GM23248 (cell line): ENCODE results near the gene ABR. TPM values are rescaled to one million over a fixed set of nuclear protein-coding genes. Genes with fewer than 3 reads are reported as not detected.

Source experiments
- DNase-seq: peaks from one replicate; pipeline ENCODE4 v3.0.0-alpha.2; 2015
- H2AFZ ChIP-seq: fragments of 200-600 bp; sonication (generic); 2 replicates; pipeline ENCODE4 v1.6.1; 2016; ENCODE audit warnings: antibody characterized with exemption
- H3F3A ChIP-seq: fragments of 200-600 bp; sonication (generic); 2 replicates; pipeline ENCODE4 v1.6.1; 2016; ENCODE audit warnings: mild to moderate bottlenecking, antibody characterized with exemption, mixed run types; ENCODE audit not compliant: insufficient read depth
- H3K27ac ChIP-seq: fragments of 200-600 bp; sonication (generic); 2 replicates; pipeline ENCODE4 v1.5.1; 2016; ENCODE audit warnings: mild to moderate bottlenecking
- H3K27me3 ChIP-seq: fragments of 200-600 bp; sonication (generic); replicated peaks from 2 replicates; pipeline ENCODE4 v1.6.1; 2016; ENCODE audit warnings: mild to moderate bottlenecking; ENCODE audit not compliant: insufficient read depth
- H3K36me3 ChIP-seq: fragments of 200-600 bp; sonication (generic); 2 replicates; pipeline ENCODE4 v1.6.1; 2016; ENCODE audit warnings: low read depth, mild to moderate bottlenecking
- H3K4me1 ChIP-seq: fragments of 200-600 bp; sonication (generic); 2 replicates; pipeline ENCODE4 v1.6.1; 2016; ENCODE audit warnings: mild to moderate bottlenecking; ENCODE audit not compliant: insufficient read depth
- H3K4me2 ChIP-seq: fragments of 200-600 bp; sonication (generic); one replicate; pipeline ENCODE4 v1.6.1; 2016; ENCODE audit warnings: mild to moderate bottlenecking; ENCODE audit not compliant: unreplicated experiment
- H3K4me3 ChIP-seq: fragments of 200-600 bp; sonication (generic); 2 replicates; pipeline ENCODE4 v1.5.1; 2016; ENCODE audit warnings: mild to moderate bottlenecking
- H3K79me2 ChIP-seq: fragments of 200-600 bp; sonication (generic); 2 replicates; pipeline ENCODE4 v1.6.1; 2016; ENCODE audit warnings: mild to moderate bottlenecking; ENCODE audit not compliant: insufficient read depth
- H3K9ac ChIP-seq: fragments of 200-600 bp; sonication (generic); 2 replicates; pipeline ENCODE4 v1.6.1; 2016; ENCODE audit warnings: mild to moderate bottlenecking
- H3K9me2 ChIP-seq: fragments of 200-600 bp; sonication (generic); 2 replicates; pipeline ENCODE4 v1.6.1; 2016; ENCODE audit warnings: mixed run types, mild to moderate bottlenecking, moderate library complexity; ENCODE audit not compliant: insufficient read depth
- H3K9me3 ChIP-seq: fragments of 200-600 bp; sonication (generic); one replicate; pipeline ENCODE4 v1.6.1; 2017; ENCODE audit warnings: low read depth
- H4K20me1 ChIP-seq: fragments of 200-600 bp; sonication (generic); 2 replicates; pipeline ENCODE4 v1.6.0; 2016; ENCODE audit not compliant: insufficient read depth
- EZH2 ChIP-seq: fragments of 200-600 bp; sonication (generic); IDR thresholded peaks from 2 replicates; pipeline ENCODE4 v1.6.1; 2018; ENCODE audit warnings: antibody characterized with exemption, mild to moderate bottlenecking; ENCODE audit not compliant: insufficient read depth, poor library complexity, severe bottlenecking
- EZH2phosphoT487 ChIP-seq: fragments of 200-600 bp; sonication (generic); IDR thresholded peaks from 2 replicates; pipeline ENCODE4 v1.6.1; 2018; ENCODE audit warnings: antibody characterized with exemption, moderate library complexity, mild to moderate bottlenecking, low read depth; ENCODE audit not compliant: insufficient read depth
- WGBS, 2 experiments: methylation state at CpG; one replicate each; pipeline ENCODE4 v1.1.6; 2015 to 2017; ENCODE audit warnings: low lambda C conversion rate in 2 of 2, low coverage in 1 of 2; ENCODE audit errors: missing lambda C conversion rate in 2 of 2; 5-methylcytosine and 5-hydroxymethylcytosine counted together
- in situ Hi-C: fragments of 300-500 bp; cut with MboI; formaldehyde crosslinking; loops from 2 replicates; pipeline ENCODE4 v1.15.0; 2020
- polyA plus RNA-seq: library from polyadenylated mRNA; unstranded; fragments of >200 nt; fragmentation: Nextera tagmentation; extraction: Ambion mirVana; gene quantifications from 2 replicates; pipeline ENCODE4 v1.2.1, GENCODE V29; 2016
- total RNA-seq: library from RNA; depleted of rRNA; stranded (reverse); fragments of >200 nt; shearing (Covaris generic); gene quantifications from 2 replicates; pipeline ENCODE4 v1.2.3, GENCODE V29; 2014

The ABR gene
- total and polyA plus RNA-seq, 2 experiments from 2014 or later: 24.4 to 38.2 TPM

DNA sequence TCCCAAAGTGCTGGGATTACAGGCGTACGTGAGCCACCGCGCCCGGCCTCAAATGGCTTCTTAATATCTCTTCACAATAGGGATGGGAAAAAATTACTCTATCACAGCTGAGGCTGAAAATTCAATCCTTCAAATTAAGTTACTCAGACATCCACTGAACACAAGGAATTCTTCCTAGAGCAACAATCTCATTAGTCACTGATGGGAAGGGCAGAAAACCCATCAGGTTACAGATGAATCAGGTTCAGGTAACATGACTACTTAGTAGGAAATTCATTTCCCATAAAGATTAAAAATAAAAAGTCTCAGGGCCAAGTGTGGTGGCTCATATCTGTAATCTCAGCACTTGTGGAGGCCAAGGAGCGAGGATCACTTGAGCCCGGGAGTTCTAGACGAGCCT is 42.5 kb upstream of the ABR start:
- no peaks in the 10 kb centered on the region for H3K4me1 ChIP-seq
- TF ChIP-seq EZH2phosphoT487 (no peak), EZH2 (no peak)
- no peak overlapping the region for H3K9ac ChIP-seq
- no peak overlapping the region for H3K4me3 ChIP-seq
- no peak for DNase-seq
- peaks cover 19% of the 10 kb centered on the region for H3K27me3 ChIP-seq
- no peaks in the 10 kb centered on the region for H3F3A ChIP-seq
- 93% methylated on average over 8 of the region's 8 CpGs for WGBS, 2 experiments
- in situ Hi-C loops: no loop called here
- no peaks in the 10 kb centered on the region for H4K20me1 ChIP-seq
- H3K27ac ChIP-seq: no peak overlapping the region
- no peak overlapping the region for H2AFZ ChIP-seq
- no peaks in the 10 kb centered on the region for H3K36me3 ChIP-seq
- no peak overlapping the region for H3K4me2 ChIP-seq
- no peaks in the 10 kb centered on the region for H3K79me2 ChIP-seq
- H3K9me3 ChIP-seq: no peaks in the 10 kb centered on the region
- no peaks in the 10 kb centered on the region for H3K9me2 ChIP-seq

DNA sequence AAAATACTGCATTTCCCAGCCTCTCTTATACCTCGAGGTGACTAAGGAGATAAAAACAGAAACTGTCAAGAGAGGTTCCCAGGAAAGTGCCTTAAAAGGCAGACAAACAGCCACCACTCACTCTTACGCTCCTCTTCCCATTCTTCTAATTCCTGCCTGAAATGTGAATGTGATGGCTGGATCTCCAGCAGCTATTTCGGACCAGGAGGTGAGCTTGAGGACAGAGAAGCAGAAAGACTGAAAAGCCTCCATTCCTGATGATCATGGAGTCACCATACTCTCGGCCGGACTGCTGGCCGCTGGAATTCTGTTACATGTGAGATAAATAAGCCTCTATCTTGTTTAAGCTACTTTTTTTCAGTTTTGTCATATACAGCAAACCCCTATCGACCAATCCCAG is 41.4 kb upstream of the ABR start:
- Histone ChIP-seq H3K9me2 (no peaks in the 10 kb centered on the region), H3K4me2 (no peak overlapping the region), H3K4me1 (no peaks in the 10 kb centered on the region), H3K36me3 (no peaks in the 10 kb centered on the region), H3K9me3 (no peaks in the 10 kb centered on the region), H2AFZ (no peak overlapping the region), H3K79me2 (no peaks in the 10 kb centered on the region), H3K27me3 (peaks cover 24% of the 10 kb centered on the region), H3F3A (no peaks in the 10 kb centered on the region), H4K20me1 (no peaks in the 10 kb centered on the region), H3K4me3 (no peak overlapping the region), H3K9ac (no peak overlapping the region), H3K27ac (no peak overlapping the region)
- DNase-seq: no peak
- in situ Hi-C loops: no loop called here
- WGBS, 2 experiments: 70 to 77% methylated on average over 7 of the region's 7 CpGs
- TF ChIP-seq EZH2phosphoT487: no peak
- no peak for TF ChIP-seq EZH2

DNA sequence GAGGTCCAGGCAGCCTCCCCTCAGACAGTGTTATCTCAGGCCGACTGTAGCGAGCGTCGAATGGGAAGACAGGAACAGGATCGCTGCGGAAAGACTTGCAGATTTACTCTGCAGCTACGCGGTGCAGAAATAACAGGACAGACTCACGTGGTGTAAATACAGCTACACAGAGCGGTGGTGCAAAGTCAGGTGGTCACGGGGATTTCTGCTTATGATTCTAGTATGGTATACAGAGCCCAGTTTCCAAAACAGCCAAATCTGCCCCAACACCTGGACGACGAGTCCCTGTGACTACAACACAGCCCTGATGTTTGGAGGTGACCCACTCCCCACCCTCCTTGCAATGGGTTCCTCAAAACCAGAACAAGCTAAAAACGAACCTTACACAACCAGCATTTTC is 40.6 kb upstream of the ABR start:
- Histone ChIP-seq H3K9me3 (no peaks in the 10 kb centered on the region), H3K4me3 (no peak overlapping the region), H2AFZ (no peak overlapping the region), H3F3A (no peaks in the 10 kb centered on the region), H3K4me1 (no peaks in the 10 kb centered on the region), H3K4me2 (no peak overlapping the region), H3K27me3 (peaks cover 26% of the 10 kb centered on the region), H4K20me1 (no peaks in the 10 kb centered on the region), H3K79me2 (no peaks in the 10 kb centered on the region), H3K9me2 (no peaks in the 10 kb centered on the region), H3K36me3 (no peaks in the 10 kb centered on the region), H3K9ac (no peak overlapping the region), H3K27ac (no peak overlapping the region)
- no peak for TF ChIP-seq EZH2
- no peak for TF ChIP-seq EZH2phosphoT487
- WGBS, 2 experiments: 74 to 80% methylated on average over 14 of the region's 14 CpGs
- in situ Hi-C loops: no loop called here
- DNase-seq: no peak

DNA sequence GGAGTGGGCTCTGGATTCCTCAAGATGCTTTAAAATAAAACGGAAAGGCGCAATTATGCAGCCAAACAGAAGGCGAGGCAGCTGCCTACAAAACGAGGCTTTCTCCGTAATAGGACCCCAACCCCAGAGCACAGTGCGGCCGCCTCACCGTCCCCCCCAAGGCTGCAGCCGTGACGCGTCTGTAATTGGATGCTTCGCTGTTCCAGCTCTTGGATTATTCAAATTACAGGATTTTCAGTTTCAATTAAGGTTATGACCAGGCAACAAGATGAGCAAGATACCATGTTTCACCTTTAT is 37.3 kb upstream of the ABR start:
- in situ Hi-C loops: no loop called here
- Histone ChIP-seq H3K27ac (no peak overlapping the region), H2AFZ (no peak overlapping the region), H3K27me3 (peaks cover 32% of the 10 kb centered on the region), H3K4me1 (no peaks in the 10 kb centered on the region), H3K9me3 (no peaks in the 10 kb centered on the region), H3F3A (no peaks in the 10 kb centered on the region), H3K79me2 (no peaks in the 10 kb centered on the region), H3K36me3 (no peaks in the 10 kb centered on the region), H4K20me1 (no peaks in the 10 kb centered on the region), H3K4me2 (no peak overlapping the region), H3K4me3 (no peak overlapping the region), H3K9me2 (no peaks in the 10 kb centered on the region), H3K9ac (no peak overlapping the region)
- WGBS, 2 experiments: 85% methylated on average over 12 of the region's 12 CpGs
- TF ChIP-seq EZH2phosphoT487 (no peak), EZH2 (no peak)
- no peak for DNase-seq

DNA sequence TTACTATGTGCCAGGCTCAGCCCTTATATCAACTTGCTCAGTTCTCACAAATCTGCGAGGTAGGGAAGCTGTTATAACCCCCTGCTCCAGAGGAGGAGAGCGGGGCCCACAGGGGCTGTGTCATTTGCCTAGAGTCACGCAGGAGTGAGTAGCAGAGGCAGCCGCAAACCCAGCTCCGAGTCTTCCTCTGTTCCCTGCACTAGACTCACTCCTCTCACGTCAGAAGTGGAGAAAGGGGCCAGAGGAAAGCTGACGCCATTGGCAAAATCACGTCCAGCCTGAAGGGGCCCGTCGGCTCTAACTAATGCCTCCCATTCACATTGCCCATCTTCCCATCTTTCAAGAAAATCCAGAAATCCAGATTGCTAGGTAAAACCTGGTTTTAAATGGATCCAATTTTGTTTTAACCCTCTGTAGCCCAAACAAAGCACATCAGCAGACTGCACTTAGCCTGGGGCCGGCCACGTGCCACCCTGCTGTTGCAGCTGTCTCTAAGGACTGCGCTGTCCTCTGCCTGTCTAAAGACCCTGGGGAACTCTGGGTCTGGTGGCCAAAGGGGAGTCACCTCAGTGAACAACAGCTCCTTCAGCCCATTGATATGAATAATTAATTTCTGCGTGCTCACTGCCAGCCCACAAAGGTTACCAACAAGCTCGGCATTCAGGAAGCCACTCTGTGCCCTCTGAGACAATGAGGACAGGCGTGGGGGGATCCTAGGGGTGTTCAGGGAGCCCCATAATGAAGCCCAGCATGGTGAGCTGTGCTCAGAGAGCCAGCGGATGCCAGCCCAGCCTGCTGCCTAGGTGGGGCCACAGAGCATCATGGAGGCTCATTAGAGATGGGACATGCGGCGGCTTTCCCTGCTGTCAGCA is 36.7 kb upstream of the ABR start:
- in situ Hi-C loops: no loop called here
- no peaks in the 10 kb centered on the region for H3K79me2 ChIP-seq
- H3K9ac ChIP-seq: no peak overlapping the region
- no peaks in the 10 kb centered on the region for H3K4me1 ChIP-seq
- no peak overlapping the region for H3K4me2 ChIP-seq
- no peaks in the 10 kb centered on the region for H3K9me3 ChIP-seq
- H3K27me3 ChIP-seq: peaks cover 27% of the 10 kb centered on the region
- H2AFZ ChIP-seq: no peak overlapping the region
- 61 to 63% methylated on average over 19 of the region's 19 CpGs for WGBS, 2 experiments
- TF ChIP-seq EZH2 (no peak), EZH2phosphoT487 (no peak)
- no peaks in the 10 kb centered on the region for H3K9me2 ChIP-seq
- H3F3A ChIP-seq: no peaks in the 10 kb centered on the region
- peak; percentile 35 for DNase-seq
- H3K4me3 ChIP-seq: no peak overlapping the region
- no peaks in the 10 kb centered on the region for H4K20me1 ChIP-seq
- H3K36me3 ChIP-seq: no peaks in the 10 kb centered on the region
- H3K27ac ChIP-seq: no peak overlapping the region
